Upper lobe of left lung (tissue), 6 donors: ENCODE measurements around the gene FOXR1. TPM values are rescaled to one million over a fixed set of nuclear protein-coding genes. Genes with fewer than 3 reads are reported as not detected.
"Not testable (repeated sequence)": the region's sequence is repeated elsewhere in the genome, so short reads cannot be mapped to it uniquely, and the experiment has no call there.

ENCODE experiments used
- ATAC-seq, 2 donors: fragments of 200-7000 bp; cut with Tn5 transposase; one replicate each; pipeline ENCODE4 v1.9.1; 2022; ENCODE audit warnings: mild to moderate bottlenecking in 2 of 2, moderate library complexity in 2 of 2; ENCODE audit not compliant: low FRiP score in 2 of 2
- DNase-seq, 2 donors: peaks; one replicate each; pipeline ENCODE4 v3.0.0-alpha.2; 2019 to 2020
- H3K27ac ChIP-seq, 4 donors: fragments of 200-600 bp; sonication (generic); one replicate each; pipeline ENCODE4 v1.5.1; 2016 to 2019
- H3K27me3 ChIP-seq, 4 donors: fragments of 200-600 bp; sonication (generic); one replicate each; pipeline ENCODE4 v1.5.1; 2017 to 2019
- H3K36me3 ChIP-seq, 4 donors: fragments of 200-600 bp; sonication (generic); one replicate each; pipeline ENCODE4 v1.5.1; 2016 to 2019
- H3K4me1 ChIP-seq, 4 donors: fragments of 200-600 bp; sonication (generic); one replicate each; pipeline ENCODE4 v1.5.1; 2018 to 2019
- H3K4me3 ChIP-seq, 4 donors: fragments of 200-600 bp; sonication (generic); one replicate each; pipeline ENCODE4 v1.5.1; 2017 to 2019; ENCODE audit warnings: mild to moderate bottlenecking in 2 of 4, moderate library complexity in 1 of 4
- H3K9me3 ChIP-seq, 4 donors: fragments of 200-600 bp; sonication (generic); one replicate each; pipeline ENCODE4 v1.5.1; 2018 to 2019
- CTCF ChIP-seq, 6 experiments: fragments of 450-650 bp in 4 of 6; fragments of 200-600 bp in 2 of 6; sonication (generic) in 2 of 6; IDR thresholded peaks; one replicate each; pipeline ENCODE4 v1.5.1; 2016 to 2019; ENCODE audit warnings: antibody characterized with exemption in 6 of 6
- EP300 ChIP-seq, 4 donors: sonication (generic); formaldehyde crosslinking; IDR thresholded peaks; one replicate each; pipeline ENCODE4 v1.5.1; 2017; ENCODE audit warnings: antibody characterized with exemption in 4 of 4, control low read depth in 2 of 4
- POLR2A ChIP-seq, 4 donors: fragments of 450-650 bp; IDR thresholded peaks; one replicate each; pipeline ENCODE4 v1.5.1; 2016 to 2017; ENCODE audit warnings: antibody characterized with exemption in 4 of 4, mild to moderate bottlenecking in 2 of 4
- POLR2AphosphoS5 ChIP-seq, 2 donors: sonication (generic); formaldehyde crosslinking; IDR thresholded peaks; one replicate each; pipeline ENCODE4 v1.5.1; 2017; ENCODE audit warnings: antibody characterized with exemption in 2 of 2
- WGBS, 2 donors: methylation state at CpG; one replicate each; pipeline ENCODE4 v1.1.5; 2017 to 2018; 5-methylcytosine and 5-hydroxymethylcytosine counted together
- total RNA-seq, 6 donors: library from RNA; depleted of rRNA in 4 of 6; stranded (reverse); fragments of >200 nt in 4 of 6; gene quantifications; one replicate each; pipeline versions ENCODE4 v1.1.0 to v1.2.1, GENCODE V29; 2016 to 2021
- donor health status: DM: no; HTN: no; CAD: no; lungs with moderate emphysema.
- donor health status: DM: no; HTN: yes; CAD: no; lungs with severe emphysema.

FOXR1 gene
- total RNA-seq, 6 donors from 2014 or later, result not detected

- no peaks in the 10 kb centered on the region for H3K36me3 ChIP-seq
- H3K27me3 ChIP-seq, result no peaks in the 10 kb centered on the region
- H3K4me3 ChIP-seq, result no peak overlapping the region
- WGBS, 2 donors, result 84 to 91% methylated on average over 5 of the region's 5 CpGs
- no peaks in the 10 kb centered on the region for H3K9me3 ChIP-seq
- H3K4me1 ChIP-seq, result peaks cover 0 to 4% (median 0%) of the 10 kb centered on the region in 4 donors
- ATAC-seq, result no peak
- DNase-seq, result no peak
- H3K27ac ChIP-seq, result no peak overlapping the region
- TF ChIP-seq CTCF (IDR thresholded peaks at IDR 0.05), result no peak
- TF ChIP-seq POLR2AphosphoS5 (IDR thresholded peaks at IDR 0.05), result no peak
- TF ChIP-seq POLR2A (IDR thresholded peaks at IDR 0.05), result no peak
- TF ChIP-seq EP300 (IDR thresholded peaks at IDR 0.05), result no peak
Observed at GRCh38 chr11:118988280-118988679, 16.7 kb downstream of the FOXR1 start.

GRCh38 chr11:118991486-118992038 is 20.0 kb downstream of the FOXR1 start:
- 97 to 98% methylated on average over 13 to 29 of the region's 44 CpGs for WGBS, 2 donors
- not testable (repeated sequence) for H3K27ac ChIP-seq, ATAC-seq, H3K36me3 ChIP-seq, H3K4me1 ChIP-seq, H3K9me3 ChIP-seq, H3K27me3 ChIP-seq, H3K4me3 ChIP-seq
- peak in 1 of 2 donors; percentile 71 for DNase-seq

- H3K4me3 ChIP-seq, result peak overlapping the region; percentile 54 to 94 (median 90)
- 14 to 16% methylated on average over 20 to 22 of the region's 22 CpGs for WGBS, 2 donors
- H3K36me3 ChIP-seq, result peaks cover 0 to 26% (median 15%) of the 10 kb centered on the region in 4 donors
- H3K27ac ChIP-seq, result peak overlapping the region; percentile 41 to 92 (median 89)
- no peaks in the 10 kb centered on the region for H3K27me3 ChIP-seq
- DNase-seq (no peak), ATAC-seq (peak; percentile 44 to 49)
- no peaks in the 10 kb centered on the region for H3K9me3 ChIP-seq
- peaks cover 19 to 30% (median 22%) of the 10 kb centered on the region in 4 donors for H3K4me1 ChIP-seq
- TF ChIP-seq POLR2A (IDR thresholded peaks at IDR 0.05), result no peak
- TF ChIP-seq CTCF (IDR thresholded peaks at IDR 0.05), result peak in 2 of 6 experiments; percentile 9 to 32
Observed at GRCh38 chr11:118996926-118997626, 25.5 kb downstream of the FOXR1 start.

- ATAC-seq, result peak; percentile 98 to 100
- 0% methylated on average over 5 to 34 of the region's 54 CpGs for WGBS, 2 donors
- peak within 1 kb of the TSS; percentile 80 to 92 (median 89) for H3K27ac ChIP-seq
Observed at GRCh38 chr11:118997627-118998387, 26.2 kb downstream of the FOXR1 start, which contains the start of gene CENATAC. CENATAC (plus strand) TSS chr11:118998138; CDS start chr11:118998198, 60 bp downstream.

More at GRCh38 chr11:118997627-118998387, 26.2 kb downstream of the FOXR1 start, which contains the start of gene CENATAC:
- peak; percentile 97 to 99 for DNase-seq
- H3K4me3 ChIP-seq, result peak within 1 kb of the TSS; percentile 89 to 94 (median 92)
- no peaks in the 10 kb centered on the region for H3K27me3 ChIP-seq
- TF ChIP-seq POLR2AphosphoS5 (IDR thresholded peaks at IDR 0.05), result peak; percentile 87 to 89
- peak in 3 of 6 experiments; percentile 40 to 51 (median 45) for TF ChIP-seq CTCF (IDR thresholded peaks at IDR 0.05)
- TF ChIP-seq POLR2A (IDR thresholded peaks at IDR 0.05), result peak in 3 of 4 donors; percentile 63 to 88 (median 86)
- no peak for TF ChIP-seq EP300 (IDR thresholded peaks at IDR 0.05)
- H3K9me3 ChIP-seq, result no peaks in the 10 kb centered on the region
- peaks cover 19 to 30% (median 22%) of the 10 kb centered on the region in 4 donors for H3K4me1 ChIP-seq
- H3K36me3 ChIP-seq, result peaks cover 0 to 33% (median 20%) of the 10 kb centered on the region in 4 donors
